NCI-H1930 (cell line): ENCODE results near the gene ABCA13.
"Not testable (repeated sequence)": the region's sequence is repeated elsewhere in the genome, so short reads cannot be mapped to it uniquely, and the experiment has no call there.

Experiments used
- DNase-seq, 2 experiments: peaks; one replicate each; lab custom pipeline; 2025; lab: John Stamatoyannopoulos, UW

ABCA13 gene

DNA sequence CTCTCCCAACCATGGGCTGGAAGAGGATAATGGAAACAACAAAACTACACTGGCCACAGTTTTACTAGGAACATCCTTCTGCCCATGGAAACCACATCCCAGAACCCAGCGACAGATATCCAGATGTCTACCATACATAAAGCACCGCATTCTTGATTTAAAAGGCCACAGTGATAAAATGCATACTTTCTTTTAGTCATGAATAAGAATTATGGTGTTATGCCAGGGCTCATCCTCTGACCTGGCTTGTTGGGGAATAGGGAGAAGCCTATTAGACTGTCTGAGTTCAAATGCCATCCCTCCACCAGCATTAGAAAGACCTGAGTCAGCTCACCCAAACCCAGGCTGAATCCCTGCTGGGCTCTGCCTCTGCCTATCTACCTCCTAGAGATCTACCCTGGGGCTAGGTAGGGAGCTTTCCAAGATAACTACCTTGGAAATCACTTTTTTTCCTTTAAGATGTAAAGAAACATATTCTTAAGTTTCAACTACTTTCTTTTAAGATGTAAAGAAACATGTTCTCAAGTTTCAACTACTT is 5.2 kb downstream of the ABCA13 start:
- DNase-seq, result no peak

DNA sequence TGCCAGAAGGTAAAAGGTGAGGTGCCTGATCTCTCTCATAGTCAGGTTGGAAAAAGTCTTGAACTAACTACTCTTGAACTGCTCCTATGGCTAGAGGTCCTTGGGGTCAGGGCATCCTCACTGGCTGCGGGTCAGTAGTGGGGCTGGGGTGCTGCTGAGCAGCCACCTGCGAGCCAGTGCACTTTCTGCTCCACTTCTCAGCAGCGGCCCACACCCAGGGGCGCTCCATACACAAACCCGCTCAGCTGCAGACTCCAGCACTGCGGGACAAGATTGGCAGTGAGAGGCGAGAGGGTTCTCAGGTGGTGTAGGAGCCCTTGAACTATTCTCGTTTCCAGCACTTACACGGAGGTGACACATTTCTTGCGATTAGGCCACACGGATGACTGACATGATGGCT is 6.0 kb downstream of the ABCA13 start:
- DNase-seq, result no peak

DNA sequence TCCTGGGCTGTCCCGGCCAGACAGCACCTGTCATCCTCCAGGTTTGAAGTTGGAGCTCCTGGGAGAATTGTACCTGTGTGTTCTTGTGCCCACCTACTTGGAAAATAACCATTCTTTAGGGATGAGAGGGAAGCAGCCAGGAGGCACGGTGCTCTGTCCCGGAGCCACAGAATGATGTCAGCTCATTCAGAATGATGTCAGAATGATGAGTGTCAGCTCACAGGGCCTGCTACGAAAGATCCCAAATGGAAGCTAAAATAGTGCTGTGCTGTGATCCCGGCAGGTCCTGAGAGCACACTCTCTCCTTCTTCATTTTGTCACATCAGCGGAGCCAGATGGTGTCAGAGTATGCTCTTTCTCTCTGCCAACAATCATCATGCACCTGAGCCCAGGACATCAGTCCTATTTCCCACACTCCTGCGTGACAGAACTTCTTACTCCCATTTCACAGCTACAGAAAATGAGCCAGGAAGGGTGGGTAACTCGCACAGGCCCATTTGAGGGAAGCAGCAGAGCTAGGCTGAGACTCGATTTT is 8.3 kb downstream of the ABCA13 start:
- no peak for DNase-seq

DNA sequence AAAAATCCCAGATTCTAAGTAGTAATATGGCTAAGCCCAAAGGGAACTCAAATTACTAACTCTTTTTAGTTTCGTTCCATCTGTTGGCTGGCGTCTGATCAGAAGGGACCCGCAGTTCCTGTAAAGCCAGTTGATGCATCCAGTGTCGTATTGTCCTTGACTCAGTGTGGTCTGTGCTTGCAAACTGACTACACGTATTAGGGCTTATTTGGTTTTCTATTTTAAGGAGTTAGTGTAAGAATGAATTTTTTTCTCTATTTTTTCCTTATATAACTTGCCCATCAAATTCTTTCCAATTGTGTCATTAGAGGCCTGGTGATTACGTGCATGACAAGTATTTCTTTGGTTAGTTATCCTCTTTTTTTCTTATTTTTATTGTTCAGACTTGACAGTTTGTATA is 9.7 kb downstream of the ABCA13 start:
- DNase-seq, result no peak

DNA sequence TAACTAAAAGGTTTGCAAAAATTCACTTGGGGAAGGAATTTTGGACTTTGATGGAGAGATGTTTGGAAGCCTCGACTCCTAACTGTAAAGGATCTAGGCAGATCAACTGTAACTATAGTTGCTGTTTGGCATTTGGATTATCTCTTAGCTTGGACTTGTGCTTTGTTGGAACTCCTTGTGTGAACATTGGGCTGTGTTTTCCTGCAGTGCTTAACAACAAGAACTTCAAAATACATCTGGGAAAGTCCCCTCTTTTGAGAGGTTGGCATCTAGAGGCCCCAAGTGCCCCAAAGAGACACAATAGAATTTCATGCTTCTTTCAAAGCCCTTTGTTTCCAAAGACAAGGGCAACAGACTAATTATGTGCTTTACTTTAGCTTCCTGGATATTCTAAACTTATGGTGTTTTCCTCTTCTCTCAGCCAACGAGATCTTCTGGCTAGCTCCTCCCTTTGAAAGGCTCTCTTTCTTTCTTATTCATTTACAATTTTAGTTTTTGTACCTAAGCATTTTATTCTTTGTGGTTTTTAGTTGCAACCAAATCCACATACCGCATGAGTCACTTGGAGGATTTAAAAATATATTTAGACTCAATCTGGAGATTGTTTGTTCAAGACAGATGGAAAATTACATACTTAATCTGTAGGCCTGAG is 11.6 kb downstream of the ABCA13 start:
- DNase-seq, result no peak

DNA sequence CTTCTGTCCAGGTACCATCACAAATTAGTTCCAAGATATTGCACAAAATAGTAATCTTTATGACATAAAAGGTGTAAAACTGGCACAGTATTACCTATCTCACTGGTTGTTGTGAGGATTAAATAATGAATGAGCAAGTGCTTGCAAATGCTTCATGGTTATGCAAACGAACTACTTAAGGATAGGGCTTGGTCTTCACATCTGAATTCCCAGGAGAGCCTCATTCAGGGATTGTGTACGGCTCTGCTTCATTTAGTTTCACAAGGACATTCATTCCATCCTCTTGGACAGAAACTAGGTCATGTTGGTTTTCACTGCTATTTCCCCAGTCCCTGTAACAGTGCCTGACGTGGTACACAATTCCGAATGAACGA is 12.1 kb downstream of the ABCA13 start:
- DNase-seq, result no peak

DNA sequence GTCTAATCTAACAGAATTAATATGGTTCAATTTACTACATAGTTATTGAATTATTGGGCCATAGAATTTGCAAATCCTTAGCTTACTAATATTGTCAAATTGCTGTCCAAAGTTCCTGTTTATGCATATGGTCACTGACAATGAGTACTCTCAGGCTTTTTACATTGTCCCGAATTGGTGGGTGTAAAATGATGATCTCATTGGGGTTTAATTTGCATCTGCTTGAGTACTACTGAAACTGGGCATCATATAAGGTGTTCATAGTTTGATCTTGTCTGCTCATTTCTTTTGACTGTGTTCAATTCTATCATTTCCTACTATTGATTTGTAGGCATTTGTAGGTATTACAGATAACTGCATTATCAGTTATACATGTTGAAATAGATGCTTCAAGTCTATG is 12.7 kb downstream of the ABCA13 start:
- no peak for DNase-seq

DNA sequence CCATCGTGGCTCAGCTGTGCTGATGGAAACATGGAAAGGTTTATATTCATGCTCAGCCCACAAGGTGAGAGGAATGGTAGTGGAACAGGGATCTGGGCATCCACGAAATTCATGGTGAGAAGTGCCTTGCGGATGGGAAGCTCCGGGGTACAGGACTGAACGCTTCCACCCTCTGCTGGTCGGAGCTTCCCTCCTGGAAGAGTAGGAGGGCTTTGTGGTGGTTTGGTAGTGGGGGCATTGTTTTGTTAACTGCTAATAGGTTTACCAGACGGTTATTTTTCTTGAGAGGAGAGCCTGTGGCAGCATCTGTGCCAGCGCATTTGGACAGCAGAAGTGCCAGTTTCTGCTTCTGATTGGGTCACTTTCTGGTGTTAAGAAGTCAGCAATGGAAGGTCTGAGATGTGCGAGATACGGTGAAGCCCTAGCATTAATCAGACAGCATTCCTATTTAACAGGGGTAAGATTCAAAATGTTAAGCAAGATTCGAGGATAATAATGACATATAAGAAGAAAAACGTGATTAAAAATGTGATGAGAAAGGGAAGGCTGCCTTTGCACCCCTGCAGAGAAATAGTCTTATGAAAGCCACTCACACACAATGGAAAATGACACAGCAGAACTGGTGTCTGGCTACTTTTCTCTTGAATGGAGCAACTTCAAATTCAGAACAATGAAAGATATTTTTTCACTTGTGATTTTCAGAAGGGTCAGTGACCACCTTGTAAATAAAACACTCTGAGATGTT is 17.7 kb downstream of the ABCA13 start:
- no peak for DNase-seq

DNA sequence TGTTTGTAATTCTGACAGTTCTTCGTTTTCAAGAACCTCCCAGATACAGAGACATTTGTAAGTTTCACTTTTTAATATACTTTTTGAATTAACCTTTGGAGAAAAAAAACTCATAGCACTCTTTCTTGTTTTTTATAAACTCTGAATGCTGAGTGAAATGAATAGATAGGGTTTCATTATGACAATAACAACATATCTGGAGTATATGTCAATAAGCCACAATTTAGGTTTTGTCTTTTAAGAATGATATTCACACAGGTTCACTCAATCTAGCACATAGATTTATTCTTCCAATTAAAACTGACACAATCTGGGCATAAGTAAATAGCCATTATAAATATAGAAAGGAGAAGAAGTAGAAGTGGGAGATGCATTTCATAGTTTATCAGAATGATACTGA is 21.7 kb downstream of the ABCA13 start:
- DNase-seq, result no peak

DNA sequence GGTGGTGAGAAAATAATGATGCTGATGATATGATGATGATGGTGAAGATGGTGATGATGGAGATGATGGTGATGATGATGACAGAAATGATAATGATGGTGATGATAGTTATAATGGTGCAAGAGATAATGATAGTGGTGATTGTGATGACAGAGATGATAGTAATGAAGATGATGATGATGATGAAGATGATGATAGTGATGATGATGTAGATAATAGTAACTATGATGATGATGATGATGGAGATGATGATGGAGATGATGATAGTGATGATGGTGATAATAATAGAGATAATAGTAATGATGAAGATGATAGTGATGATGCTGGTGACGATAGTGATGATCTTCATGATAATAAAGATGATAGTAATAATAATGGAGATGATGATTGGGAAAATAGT is 22.2 kb downstream of the ABCA13 start:
- no peak for DNase-seq

DNA sequence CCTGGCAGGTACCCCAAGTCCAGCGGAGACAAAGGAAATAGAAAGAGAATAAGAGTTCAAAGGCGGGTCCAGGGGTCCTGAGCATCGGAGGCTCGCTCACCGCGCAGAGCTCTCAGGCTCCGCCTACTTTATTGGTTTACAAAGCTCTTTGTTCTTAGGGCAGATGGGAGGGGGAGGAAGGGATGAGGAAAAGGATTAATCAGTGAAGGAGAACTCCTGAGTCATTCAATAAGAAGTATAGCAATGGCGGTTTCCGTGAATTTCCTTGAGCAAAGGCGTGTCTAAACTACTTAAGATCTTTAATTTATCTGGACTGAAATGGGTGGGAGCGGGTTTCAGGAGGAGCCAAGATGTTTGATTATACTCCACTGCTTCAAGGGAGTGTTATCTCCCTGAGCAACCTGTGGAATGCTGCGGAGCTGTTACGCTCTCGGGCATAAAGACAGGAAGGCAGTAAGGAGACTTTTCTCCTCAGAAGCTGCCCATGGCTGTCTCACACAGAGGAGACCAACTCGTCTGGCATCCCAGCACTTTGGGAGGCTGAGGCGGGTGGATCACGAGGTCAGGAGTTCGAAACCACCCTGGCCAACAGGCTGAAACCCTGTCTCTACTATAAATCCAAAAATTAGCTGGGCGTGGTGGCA is 29.8 kb downstream of the ABCA13 start:
- not testable (repeated sequence) for DNase-seq

DNA sequence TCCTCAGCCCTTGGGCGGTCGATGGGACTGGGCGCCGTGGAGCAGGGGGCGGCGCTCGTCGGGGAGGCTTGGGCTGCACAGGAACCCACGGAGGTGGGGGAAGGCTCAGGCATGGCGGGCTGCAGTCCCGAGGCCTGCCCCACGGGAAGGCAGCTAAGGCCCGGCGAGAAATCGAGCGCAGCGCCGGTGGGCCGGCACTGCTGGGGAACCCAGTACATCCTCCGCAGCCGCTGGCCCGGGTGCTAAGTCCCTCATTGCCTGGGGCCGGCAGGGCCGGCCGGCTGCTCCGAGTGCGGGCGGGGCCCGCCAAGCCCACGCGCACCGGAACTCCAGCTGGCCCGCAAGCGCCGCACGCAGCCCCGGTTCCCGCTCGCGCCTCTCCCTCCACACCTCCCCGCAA is 31.7 kb downstream of the ABCA13 start:
- not testable (repeated sequence) for DNase-seq

DNA sequence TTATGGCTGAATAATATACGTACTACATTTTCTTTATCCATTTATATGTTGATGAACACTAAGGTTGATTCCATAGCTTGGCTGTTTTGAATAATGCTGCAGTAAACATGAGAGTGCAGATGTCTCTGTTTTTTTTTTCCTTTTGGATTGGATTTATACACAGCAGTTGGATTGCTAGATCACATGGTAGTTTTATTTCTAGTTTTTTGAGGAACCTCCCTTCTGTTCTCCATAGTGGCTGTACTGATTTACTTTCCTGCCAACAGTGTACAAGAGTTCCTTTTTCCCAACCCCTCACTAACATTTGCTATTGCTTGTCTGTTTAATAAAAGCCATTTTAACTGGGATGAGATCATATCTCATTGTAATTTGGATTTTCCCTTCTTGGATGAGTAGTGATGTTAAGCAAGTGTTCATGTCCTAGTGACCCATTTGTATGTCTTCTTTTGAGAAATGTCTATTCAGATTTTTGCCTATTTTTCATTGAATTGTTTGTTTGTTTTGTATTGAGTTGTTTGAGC is 36.0 kb downstream of the ABCA13 start:
- no peak for DNase-seq

DNA sequence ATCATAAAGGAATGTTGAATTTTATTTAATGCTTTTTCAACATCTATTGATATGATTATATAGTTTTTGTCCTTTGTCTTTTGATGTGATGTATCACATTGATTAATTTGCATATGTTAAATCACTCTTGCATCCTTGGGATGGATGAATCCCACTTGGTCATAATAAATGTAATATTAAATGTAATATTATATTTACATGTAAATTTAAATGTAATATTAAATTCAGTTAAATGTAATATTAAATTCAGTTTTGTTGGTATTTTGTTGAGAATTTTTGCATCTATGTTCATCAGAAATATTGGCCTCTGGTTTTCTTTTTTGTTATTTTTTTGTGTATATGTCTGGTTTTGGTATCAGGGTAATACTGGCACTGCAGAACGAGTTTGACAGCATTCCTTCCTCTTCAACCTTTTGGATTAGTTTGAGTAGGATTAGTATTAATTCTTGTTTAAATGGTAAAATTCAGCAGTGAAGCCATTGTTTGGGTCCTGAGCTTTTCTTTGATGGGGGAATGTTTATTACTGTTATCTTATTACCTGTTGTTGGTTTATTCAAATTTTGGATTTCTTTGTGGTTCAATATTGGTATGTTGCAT is 37.8 kb downstream of the ABCA13 start:
- no peak for DNase-seq

DNA sequence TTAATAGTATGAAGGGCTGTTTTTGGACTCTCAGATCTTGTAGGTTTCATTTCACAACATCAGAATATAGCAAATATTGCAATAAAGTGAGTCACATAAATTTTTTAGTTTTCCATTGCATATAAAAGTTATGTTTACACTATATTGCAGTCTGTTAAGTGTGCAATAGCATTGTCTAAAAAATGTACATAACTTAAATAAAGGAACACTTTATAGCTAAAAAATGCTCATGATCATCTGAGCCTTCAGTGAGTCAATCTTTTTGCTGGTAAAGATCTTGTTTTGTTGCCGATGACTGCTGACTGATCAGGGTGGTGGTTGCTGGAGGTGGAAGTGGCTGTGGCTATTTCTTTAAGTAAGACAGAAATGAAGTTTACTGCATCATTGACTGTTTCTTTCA is 42.0 kb downstream of the ABCA13 start:
- DNase-seq, result no peak

DNA sequence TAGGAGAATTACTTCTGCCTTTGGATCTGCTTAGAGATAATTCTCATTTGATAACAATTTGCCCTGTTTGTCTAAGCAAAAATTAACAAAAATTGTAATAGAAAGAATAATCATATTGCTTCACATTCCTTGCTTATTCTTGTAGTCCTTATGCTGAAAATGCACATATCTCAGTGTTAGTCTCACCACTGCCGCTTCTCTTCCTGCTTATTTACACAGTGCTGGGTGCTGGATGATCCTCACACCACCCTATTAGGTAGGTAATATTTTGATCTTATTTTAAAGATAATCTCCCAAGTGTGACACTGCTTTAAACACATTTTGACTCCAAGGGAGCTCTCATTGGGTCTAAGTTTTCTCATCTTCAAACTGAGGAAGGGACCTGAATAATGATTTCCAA is 46.0 kb downstream of the ABCA13 start:
- DNase-seq, result no peak

DNA sequence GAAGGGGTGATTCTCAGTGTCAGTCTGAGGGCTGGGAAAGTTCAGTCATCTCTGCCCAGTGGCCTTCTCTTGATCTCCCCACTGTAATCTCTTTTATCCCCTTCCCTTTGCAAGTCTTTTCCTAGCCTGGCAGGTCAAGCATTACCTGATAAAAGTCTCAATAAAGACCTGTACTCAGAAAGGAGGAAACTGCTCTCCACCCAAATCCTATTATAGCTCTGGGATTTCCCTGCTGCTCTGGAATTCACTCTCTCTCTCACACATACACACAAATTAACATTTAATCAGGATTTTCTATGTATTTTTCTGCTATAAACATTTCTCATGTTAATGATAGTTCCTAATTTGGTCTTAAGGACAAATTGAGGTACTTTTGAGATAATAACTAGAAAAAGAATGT is 46.5 kb downstream of the ABCA13 start:
- DNase-seq, result no peak

DNA sequence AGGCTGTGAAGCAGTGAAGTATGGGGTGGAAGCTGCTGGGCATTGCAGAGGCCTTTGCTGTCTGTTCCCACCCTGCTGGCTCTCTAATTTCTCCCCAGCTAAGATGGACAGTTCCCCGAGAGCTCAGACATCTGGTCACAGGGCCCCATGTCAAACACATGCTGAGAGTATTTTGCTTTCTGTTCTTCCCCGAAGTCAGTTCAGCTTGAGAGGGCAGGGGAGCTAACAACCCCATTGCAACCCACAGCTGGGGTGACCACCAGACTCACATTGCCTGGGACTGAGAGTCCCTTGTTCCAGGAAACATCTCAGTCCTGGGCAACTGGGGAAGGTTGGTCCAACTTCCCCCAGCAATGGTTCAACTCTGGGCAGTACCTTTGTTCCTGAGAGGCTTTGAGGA is 52.8 kb downstream of the ABCA13 start:
- DNase-seq, result no peak

DNA sequence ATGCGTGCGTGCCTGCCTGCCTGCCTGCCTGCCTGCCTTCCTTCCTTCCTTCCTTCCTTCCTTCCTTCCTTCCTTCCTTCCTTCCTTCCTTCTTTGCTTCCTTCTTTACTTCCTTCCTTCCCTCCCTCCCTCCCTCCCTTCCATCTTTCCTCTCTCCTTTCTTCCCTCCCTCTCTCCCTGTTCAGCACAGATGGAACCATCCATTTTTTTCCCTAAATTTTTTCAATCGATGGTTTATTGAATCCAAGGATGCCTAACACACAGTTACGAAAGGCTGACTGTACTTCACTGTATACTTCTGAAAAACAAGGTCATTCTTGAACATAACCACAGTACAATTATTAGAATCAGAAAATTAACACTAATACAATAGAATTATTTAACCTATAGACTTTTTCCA is 53.8 kb downstream of the ABCA13 start:
- no peak for DNase-seq

DNA sequence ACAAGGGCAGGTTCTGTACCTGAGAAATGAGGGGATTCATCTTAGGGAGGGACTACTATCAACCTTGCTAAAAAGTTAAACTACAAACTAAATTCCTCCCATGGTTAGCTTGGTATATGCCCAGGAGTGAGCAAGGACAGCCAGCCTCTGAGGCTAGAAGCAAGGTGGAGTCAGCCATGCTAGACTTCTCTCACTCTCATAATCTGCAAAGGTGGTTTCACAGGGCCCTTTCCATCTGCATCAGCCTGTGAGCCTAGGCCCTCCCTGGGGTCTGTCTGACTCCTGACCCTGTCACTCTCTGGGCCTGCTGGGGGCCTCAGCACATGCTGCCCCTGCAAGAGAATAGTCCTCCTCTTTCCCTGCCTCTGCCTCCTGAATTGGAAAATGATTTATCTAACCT is 66.1 kb downstream of the ABCA13 start:
- DNase-seq, result no peak

DNA sequence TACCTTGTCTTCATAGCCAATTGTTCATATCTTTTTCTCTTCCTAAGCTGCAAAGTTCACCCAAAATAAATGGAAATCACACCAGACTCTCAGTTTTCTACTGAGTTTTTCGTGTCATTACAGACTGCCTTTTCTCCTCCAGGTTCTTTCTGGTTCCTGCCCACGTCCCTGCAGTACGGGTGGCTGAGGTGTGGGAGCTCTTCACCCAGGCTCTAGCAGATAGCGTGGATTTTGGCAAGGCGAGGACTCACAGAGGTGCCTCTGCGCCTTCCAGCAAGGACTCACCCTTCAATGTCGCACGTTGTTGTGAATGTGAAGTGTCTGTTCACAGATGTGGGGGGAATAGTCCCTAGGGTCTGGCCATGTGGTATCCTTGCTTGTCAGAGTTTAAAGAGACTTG is 71.6 kb downstream of the ABCA13 start:
- DNase-seq, result no peak

DNA sequence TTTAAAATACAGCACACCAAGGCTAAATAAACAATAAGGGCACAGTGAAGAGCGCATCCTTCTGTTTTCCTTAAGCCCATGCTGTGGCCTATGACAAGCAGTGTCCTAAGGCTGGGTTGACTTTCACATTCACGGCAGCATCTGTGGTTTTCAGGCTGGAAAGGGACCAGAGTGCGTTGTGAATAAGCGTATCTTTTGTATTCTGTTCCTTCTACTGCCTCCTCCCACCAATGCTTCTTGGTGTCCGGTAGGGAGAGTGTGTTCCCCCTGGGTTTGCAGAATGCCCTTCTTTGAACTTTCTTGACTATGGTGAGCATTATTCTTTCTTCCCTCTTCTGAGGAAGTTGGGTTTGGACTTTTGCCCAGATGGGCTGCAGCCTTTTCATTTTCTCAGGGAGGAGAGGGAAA is 73.6 kb downstream of the ABCA13 start:
- no peak for DNase-seq
